ENCODE data around the gene ADGRD2.

The ADGRD2 gene

GRCh38 chr9:124475158-124475867 lies 25.1 kb downstream of the ADGRD2 start:
- peaks cover 0 to 10% of the 10 kb centered on the region in 2 donors for H3K4me1 ChIP-seq (ENCODE audit: control insufficient read depth in 1 of 2, insufficient read depth in 2 of 2, low read length in 2 of 2)
- no peaks in the 10 kb centered on the region for H3K9me3 ChIP-seq (ENCODE audit: control insufficient read depth in 1 of 2, low read length in 2 of 2)
- no peak overlapping the region for H3K27ac ChIP-seq (ENCODE audit: low read length)
- peaks cover 13% of the 10 kb centered on the region for H3K27me3 ChIP-seq (ENCODE audit: low read depth, low read length)
- no peaks in the 10 kb centered on the region for H3K36me3 ChIP-seq (ENCODE audit: control insufficient read depth in 1 of 2, insufficient read depth in 2 of 2, low read length in 2 of 2)
- no peak overlapping the region for H3K4me3 ChIP-seq (ENCODE audit: low read depth in 1 of 2, low read length in 2 of 2)

- Histone ChIP-seq H3K27ac (ENCODE audit: low read length) (no peak overlapping the region), H3K4me1 (ENCODE audit: control insufficient read depth in 1 of 2, insufficient read depth in 2 of 2, low read length in 2 of 2) (peaks cover 0 to 10% of the 10 kb centered on the region in 2 donors), H3K4me3 (ENCODE audit: low read depth in 1 of 2, low read length in 2 of 2) (no peak overlapping the region), H3K27me3 (ENCODE audit: low read depth, low read length) (peaks cover 13% of the 10 kb centered on the region), H3K9me3 (ENCODE audit: control insufficient read depth in 1 of 2, low read length in 2 of 2) (no peaks in the 10 kb centered on the region), H3K36me3 (ENCODE audit: control insufficient read depth in 1 of 2, insufficient read depth in 2 of 2, low read length in 2 of 2) (no peaks in the 10 kb centered on the region)
Measured at GRCh38 chr9:124475868-124476690, 25.8 kb downstream of the ADGRD2 start.

GRCh38 chr9:124477211-124477647 lies 27.0 kb downstream of the ADGRD2 start:
- no peaks in the 10 kb centered on the region for H3K9me3 ChIP-seq (ENCODE audit: control insufficient read depth in 1 of 2, low read length in 2 of 2)
- peaks cover 0 to 10% of the 10 kb centered on the region in 2 donors for H3K4me1 ChIP-seq (ENCODE audit: control insufficient read depth in 1 of 2, insufficient read depth in 2 of 2, low read length in 2 of 2)
- peaks cover 13% of the 10 kb centered on the region for H3K27me3 ChIP-seq (ENCODE audit: low read depth, low read length)
- H3K27ac ChIP-seq (ENCODE audit: low read length) = no peak overlapping the region
- no peaks in the 10 kb centered on the region for H3K36me3 ChIP-seq (ENCODE audit: control insufficient read depth in 1 of 2, insufficient read depth in 2 of 2, low read length in 2 of 2)
- H3K4me3 ChIP-seq (ENCODE audit: low read depth in 1 of 2, low read length in 2 of 2) = no peak overlapping the region

GRCh38 chr9:124477648-124478285 lies 27.5 kb downstream of the ADGRD2 start:
- H3K36me3 ChIP-seq (ENCODE audit: control insufficient read depth in 1 of 2, insufficient read depth in 2 of 2, low read length in 2 of 2) = no peaks in the 10 kb centered on the region
- H3K27me3 ChIP-seq (ENCODE audit: low read depth, low read length) = peaks cover 13% of the 10 kb centered on the region
- peaks cover 0 to 10% of the 10 kb centered on the region in 2 donors for H3K4me1 ChIP-seq (ENCODE audit: control insufficient read depth in 1 of 2, insufficient read depth in 2 of 2, low read length in 2 of 2)
- H3K4me3 ChIP-seq (ENCODE audit: low read depth in 1 of 2, low read length in 2 of 2) = no peak overlapping the region
- no peak overlapping the region for H3K27ac ChIP-seq (ENCODE audit: low read length)
- H3K9me3 ChIP-seq (ENCODE audit: control insufficient read depth in 1 of 2, low read length in 2 of 2) = no peaks in the 10 kb centered on the region

GRCh38 chr9:124478354-124478753 lies 28.1 kb downstream of the ADGRD2 start:
- H3K27me3 ChIP-seq (ENCODE audit: low read depth, low read length) = peaks cover 13% of the 10 kb centered on the region

GRCh38 chr9:124479371-124479770 lies 29.1 kb downstream of the ADGRD2 start:
- Histone ChIP-seq H3K27me3 (ENCODE audit: low read depth, low read length) (peaks cover 13% of the 10 kb centered on the region), H3K4me1 (ENCODE audit: control insufficient read depth in 1 of 2, insufficient read depth in 2 of 2, low read length in 2 of 2) (peaks cover 0 to 10% of the 10 kb centered on the region in 2 donors), H3K4me3 (ENCODE audit: low read depth in 1 of 2, low read length in 2 of 2) (no peak overlapping the region), H3K9me3 (ENCODE audit: control insufficient read depth in 1 of 2, low read length in 2 of 2) (no peaks in the 10 kb centered on the region), H3K36me3 (ENCODE audit: control insufficient read depth in 1 of 2, insufficient read depth in 2 of 2, low read length in 2 of 2) (no peaks in the 10 kb centered on the region), H3K27ac (ENCODE audit: low read length) (no peak overlapping the region)

More at GRCh38 chr9:124478354-124478753, 28.1 kb downstream of the ADGRD2 start:
- H3K4me1 ChIP-seq (ENCODE audit: control insufficient read depth in 1 of 2, insufficient read depth in 2 of 2, low read length in 2 of 2) = peaks cover 0 to 10% of the 10 kb centered on the region in 2 donors
- no peak overlapping the region for H3K27ac ChIP-seq (ENCODE audit: low read length)
- H3K9me3 ChIP-seq (ENCODE audit: control insufficient read depth in 1 of 2, low read length in 2 of 2) = no peaks in the 10 kb centered on the region
- no peaks in the 10 kb centered on the region for H3K36me3 ChIP-seq (ENCODE audit: control insufficient read depth in 1 of 2, insufficient read depth in 2 of 2, low read length in 2 of 2)
- no peak overlapping the region for H3K4me3 ChIP-seq (ENCODE audit: low read depth in 1 of 2, low read length in 2 of 2)

GRCh38 chr9:124479947-124480620 lies 29.8 kb downstream of the ADGRD2 start:
- Histone ChIP-seq H3K4me3 (ENCODE audit: low read depth in 1 of 2, low read length in 2 of 2) (no peak overlapping the region), H3K27me3 (ENCODE audit: low read depth, low read length) (peaks cover 13% of the 10 kb centered on the region), H3K4me1 (ENCODE audit: control insufficient read depth in 1 of 2, insufficient read depth in 2 of 2, low read length in 2 of 2) (peaks cover 0 to 10% of the 10 kb centered on the region in 2 donors), H3K9me3 (ENCODE audit: control insufficient read depth in 1 of 2, low read length in 2 of 2) (no peaks in the 10 kb centered on the region), H3K36me3 (ENCODE audit: control insufficient read depth in 1 of 2, insufficient read depth in 2 of 2, low read length in 2 of 2) (no peaks in the 10 kb centered on the region), H3K27ac (ENCODE audit: low read length) (no peak overlapping the region)

GRCh38 chr9:124480621-124480981 lies 30.4 kb downstream of the ADGRD2 start:
- Histone ChIP-seq H3K27ac (ENCODE audit: low read length) (no peak overlapping the region), H3K9me3 (ENCODE audit: control insufficient read depth in 1 of 2, low read length in 2 of 2) (no peaks in the 10 kb centered on the region), H3K4me1 (ENCODE audit: control insufficient read depth in 1 of 2, insufficient read depth in 2 of 2, low read length in 2 of 2) (peaks cover 0 to 10% of the 10 kb centered on the region in 2 donors), H3K4me3 (ENCODE audit: low read depth in 1 of 2, low read length in 2 of 2) (no peak overlapping the region), H3K36me3 (ENCODE audit: control insufficient read depth in 1 of 2, insufficient read depth in 2 of 2, low read length in 2 of 2) (no peaks in the 10 kb centered on the region), H3K27me3 (ENCODE audit: low read depth, low read length) (peaks cover 13% of the 10 kb centered on the region)

- Histone ChIP-seq H3K27me3 (ENCODE audit: low read depth, low read length) (peaks cover 13% of the 10 kb centered on the region), H3K9me3 (ENCODE audit: control insufficient read depth in 1 of 2, low read length in 2 of 2) (no peaks in the 10 kb centered on the region), H3K4me1 (ENCODE audit: control insufficient read depth in 1 of 2, insufficient read depth in 2 of 2, low read length in 2 of 2) (peaks cover 0 to 10% of the 10 kb centered on the region in 2 donors), H3K4me3 (ENCODE audit: low read depth in 1 of 2, low read length in 2 of 2) (no peak overlapping the region), H3K36me3 (ENCODE audit: control insufficient read depth in 1 of 2, insufficient read depth in 2 of 2, low read length in 2 of 2) (no peaks in the 10 kb centered on the region), H3K27ac (ENCODE audit: low read length) (no peak overlapping the region)
Measured at GRCh38 chr9:124481115-124481514, 30.9 kb downstream of the ADGRD2 start.

- Histone ChIP-seq H3K4me3 (ENCODE audit: low read depth in 1 of 2, low read length in 2 of 2) (no peak overlapping the region), H3K9me3 (ENCODE audit: control insufficient read depth in 1 of 2, low read length in 2 of 2) (no peaks in the 10 kb centered on the region), H3K27ac (ENCODE audit: low read length) (no peak overlapping the region), H3K4me1 (ENCODE audit: control insufficient read depth in 1 of 2, insufficient read depth in 2 of 2, low read length in 2 of 2) (peaks cover 0 to 5% of the 10 kb centered on the region in 2 donors), H3K27me3 (ENCODE audit: low read depth, low read length) (peaks cover 13% of the 10 kb centered on the region), H3K36me3 (ENCODE audit: control insufficient read depth in 1 of 2, insufficient read depth in 2 of 2, low read length in 2 of 2) (no peaks in the 10 kb centered on the region)
Measured at GRCh38 chr9:124482431-124483031, 32.3 kb downstream of the ADGRD2 start.

Measured in muscle layer of duodenum (tissue), 2 donors.